Renal cortical epithelial cell (primary cell): ENCODE measurements around the gene ZBTB21. TPM values are rescaled to one million over a fixed set of nuclear protein-coding genes. Genes with fewer than 3 reads are reported as not detected.
A peak's percentile ranks its signal among the peaks of the same experiment; 100 is the strongest.

Experiments
- DNase-seq: peaks from one replicate; pipeline ENCODE4 v3.0.0-alpha.2; 2011; ENCODE audit warnings: low read depth
- total RNA-seq: library from RNA; depleted of rRNA; stranded (reverse); fragments of >200 nt; gene quantifications from 2 replicates; pipeline ENCODE4 v1.2.3, GENCODE V29; 2014

The ZBTB21 gene
- 4.5 and 9.0 TPM in 2 replicates for total RNA-seq

DNA sequence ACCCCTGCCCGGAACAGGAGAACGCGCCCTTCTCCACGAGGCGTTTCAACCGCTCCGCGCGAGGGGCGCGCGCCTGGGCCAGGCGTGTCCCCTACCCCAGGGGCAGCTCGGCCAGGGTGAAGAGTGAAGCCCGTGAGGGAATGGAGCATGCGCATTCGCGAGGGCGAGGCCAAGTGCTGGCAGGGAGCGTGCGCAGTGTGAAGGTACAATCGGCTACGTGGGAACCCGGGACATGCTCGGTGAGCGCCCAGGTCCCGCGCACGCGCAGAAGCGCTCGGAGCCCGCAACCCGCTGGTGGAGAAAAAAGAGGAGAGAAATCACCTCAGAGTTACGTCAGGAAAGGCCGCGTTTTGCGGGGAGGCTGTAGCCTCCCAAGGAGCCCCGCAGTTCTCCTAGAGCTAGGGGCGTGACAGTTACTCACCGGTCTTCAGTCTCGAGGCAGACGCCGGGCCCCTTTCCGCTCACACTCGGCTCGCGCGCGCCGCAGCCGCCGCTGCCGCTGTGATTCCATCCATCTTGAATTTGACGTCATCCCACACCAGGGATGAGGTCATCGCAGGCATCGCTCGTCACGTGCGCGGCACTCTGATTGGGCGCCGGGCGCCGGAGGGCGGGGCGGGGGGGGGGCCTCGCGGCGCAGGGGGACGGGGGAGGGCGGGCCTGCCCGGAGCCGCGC is at the start of gene ZBTB21:
Gene ZBTB21, minus strand, starts transcription at position 530 of the 676 bp plus-strand sequence. CDS start 16,265 bp downstream, outside the sequence.
- DNase-seq, result peak; percentile 94

DNA sequence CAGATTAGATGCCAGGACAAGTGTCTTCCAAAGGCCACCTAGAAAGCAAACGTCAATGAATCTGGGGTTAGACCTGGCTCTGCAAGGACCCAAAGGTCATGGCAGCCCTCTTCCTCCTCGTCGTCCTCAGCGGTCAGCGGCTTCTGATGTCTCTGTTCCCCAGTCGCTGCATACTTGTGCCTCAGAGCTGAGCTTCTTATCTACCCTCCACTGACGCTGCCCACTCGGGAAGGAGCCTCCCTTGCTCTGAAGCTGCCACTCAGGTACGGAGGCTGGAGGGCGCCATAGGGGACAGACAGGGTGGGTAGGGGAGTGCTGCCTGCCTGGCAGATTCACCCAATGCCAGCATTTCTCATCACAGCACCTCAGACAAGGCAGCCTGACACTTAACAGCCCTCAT is 49.6 kb upstream of the ZBTB21 start:
- no peak for DNase-seq

DNA sequence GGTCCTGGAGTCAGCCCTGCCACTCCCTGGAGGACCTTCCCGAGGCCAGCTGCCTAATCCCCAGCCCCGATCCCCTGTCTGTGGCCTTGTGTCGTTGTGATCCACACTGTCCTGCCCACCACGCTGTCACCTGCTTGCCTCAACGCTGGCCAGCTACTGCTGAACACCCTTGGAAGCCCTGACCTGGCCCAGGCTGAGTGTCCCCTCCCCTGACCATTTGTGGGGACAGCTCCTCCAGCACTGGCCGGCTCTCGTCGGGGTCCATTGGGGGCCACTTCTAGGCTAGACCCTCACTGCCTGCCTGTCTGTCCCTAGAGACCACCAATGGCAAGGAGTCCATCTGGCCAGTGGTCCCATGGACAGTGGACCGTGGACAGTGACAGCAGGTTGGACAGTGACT is 49.0 kb upstream of the ZBTB21 start:
- DNase-seq, result no peak

DNA sequence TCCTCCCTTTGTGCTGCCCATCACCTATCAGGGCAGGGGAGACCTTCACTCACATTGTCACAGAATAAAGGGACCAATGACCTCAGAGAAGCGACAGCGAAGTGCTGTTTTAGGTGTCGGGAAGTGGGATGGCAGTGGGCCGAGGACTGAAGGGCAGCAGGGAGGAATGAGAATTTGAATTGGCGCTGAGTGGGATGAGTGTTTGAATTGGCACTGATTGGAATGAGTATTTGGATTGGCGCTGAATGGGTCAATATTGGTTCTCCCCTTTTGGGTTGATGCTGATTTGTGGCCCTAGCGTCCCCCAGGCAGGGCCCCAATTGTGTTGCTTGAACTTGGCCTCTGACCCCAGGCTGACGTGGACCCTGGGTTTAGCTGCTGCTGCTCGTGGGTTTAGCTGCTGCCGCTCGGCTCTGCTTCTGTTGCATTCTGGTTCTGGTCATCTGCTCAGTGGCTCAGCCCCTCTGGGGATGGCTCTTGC is 48.5 kb upstream of the ZBTB21 start:
- no peak for DNase-seq

DNA sequence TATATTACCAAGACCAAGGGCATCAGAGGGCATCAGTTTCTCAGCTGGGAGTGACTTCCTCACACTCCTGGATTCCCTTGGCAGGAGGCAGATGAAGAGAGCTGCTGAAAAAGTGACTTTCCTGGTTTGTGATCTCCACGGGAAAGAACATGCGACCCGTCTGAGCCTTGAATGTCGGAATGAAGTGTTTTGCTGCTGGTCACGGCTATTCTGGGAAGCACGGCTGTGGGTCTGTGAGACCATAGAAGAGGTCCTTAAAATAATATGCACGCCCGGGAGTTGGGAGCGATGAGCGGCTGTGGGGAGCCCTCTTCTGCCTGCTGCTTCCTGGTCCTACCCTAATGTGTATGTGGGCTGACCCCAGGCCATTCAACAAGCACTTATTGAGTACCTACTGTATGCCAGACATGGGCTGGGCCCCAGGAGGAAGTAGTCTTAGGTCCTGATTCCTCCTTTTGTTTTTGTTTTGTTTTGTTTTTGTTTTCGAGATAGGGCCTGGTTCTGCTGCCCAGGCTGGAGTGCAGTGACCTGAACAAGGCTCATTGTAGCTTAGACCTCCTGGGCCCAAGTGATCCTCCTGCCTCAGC is 47.8 kb upstream of the ZBTB21 start:
- DNase-seq, result no peak

DNA sequence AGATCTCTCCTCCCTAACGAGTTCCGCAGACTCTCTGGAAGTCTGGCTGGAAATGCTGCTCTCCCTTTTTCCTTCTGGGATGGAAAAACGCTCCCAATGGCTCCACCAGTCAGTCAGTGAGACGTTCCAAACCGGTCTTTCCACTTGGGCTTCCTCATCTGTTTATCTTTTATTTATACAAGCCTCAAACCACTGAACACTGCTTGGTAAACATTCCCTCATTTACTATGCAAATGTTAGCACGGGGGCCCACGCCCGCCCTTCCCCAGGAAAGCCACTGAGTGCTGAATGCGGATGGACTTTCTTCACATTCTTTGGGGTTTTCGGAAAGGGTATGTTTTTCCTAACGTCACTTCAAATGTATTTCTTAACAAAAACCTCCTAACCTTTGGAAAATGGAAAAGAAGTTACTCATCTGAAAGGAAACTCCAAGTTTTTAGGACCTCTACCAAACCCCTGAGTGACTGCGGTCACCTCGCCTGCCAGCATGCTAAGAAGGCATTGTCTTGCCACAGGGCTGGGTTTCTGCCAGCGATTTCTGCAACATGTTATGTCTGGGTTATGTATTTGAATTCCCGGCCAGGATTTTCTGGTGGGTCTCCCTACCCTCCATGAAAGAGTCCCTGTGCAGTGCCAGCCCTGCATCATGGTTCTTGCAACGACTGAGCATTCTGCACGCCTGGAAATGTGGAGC is 47.0 kb upstream of the ZBTB21 start:
- DNase-seq, result peak; percentile 44

DNA sequence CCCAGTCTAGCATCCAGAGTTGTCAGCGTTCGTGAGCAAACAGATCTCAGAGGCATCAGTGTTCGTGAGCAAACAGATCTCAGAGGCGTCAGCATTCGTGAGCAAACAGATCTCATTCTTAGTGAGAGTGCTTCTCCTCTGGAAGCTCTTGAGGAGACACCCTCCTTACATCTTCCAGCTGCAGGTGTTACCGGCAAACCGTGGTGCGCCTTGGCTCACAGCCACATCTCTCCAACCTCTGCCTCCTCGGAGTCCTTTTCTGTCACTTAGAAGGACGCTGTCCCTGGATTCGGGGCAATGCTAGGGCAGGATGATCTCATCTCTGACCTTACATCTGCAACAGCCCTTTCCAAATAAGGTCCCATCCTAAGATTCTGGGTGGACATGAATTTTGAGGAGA is 46.3 kb upstream of the ZBTB21 start:
- DNase-seq, result no peak

DNA sequence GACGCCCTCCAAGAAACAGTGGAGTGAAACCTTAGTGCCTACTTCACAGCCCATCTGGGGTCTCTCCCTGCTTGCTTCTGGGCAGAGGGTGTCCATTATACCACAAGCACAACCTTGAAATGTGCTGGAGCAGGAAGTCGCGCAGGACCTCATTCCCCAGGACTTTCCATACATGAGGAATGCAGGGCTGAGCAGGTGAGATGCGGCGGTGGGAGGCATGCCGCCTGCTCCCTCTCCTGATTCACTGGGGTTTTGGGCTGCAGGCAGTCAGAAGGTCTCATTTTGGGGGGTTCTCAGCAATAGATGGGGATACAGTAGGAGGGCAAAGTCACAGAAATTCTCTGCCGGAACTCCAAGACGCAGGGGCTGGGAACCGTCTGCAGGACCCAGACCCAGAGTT is 45.3 kb upstream of the ZBTB21 start:
- no peak for DNase-seq

DNA sequence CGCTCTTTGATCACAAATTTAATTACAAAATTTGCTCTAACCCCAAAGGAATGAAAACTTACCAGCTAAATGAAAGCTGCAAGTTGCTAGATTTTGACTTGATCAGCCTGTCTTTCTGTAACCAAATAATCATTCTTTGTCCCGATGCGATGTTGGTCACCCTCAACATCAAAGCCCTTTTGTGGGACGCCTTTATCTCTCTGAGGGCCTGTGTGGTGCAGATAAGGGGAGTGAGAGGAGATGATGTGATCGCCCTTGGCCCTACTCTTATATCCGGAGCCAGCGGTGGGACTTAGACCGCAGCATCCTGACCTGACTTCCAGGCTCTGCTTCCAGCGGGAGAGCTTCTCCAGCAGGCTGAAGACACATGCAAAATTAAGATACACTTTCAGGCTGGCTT is 41.6 kb upstream of the ZBTB21 start:
- DNase-seq, result no peak

DNA sequence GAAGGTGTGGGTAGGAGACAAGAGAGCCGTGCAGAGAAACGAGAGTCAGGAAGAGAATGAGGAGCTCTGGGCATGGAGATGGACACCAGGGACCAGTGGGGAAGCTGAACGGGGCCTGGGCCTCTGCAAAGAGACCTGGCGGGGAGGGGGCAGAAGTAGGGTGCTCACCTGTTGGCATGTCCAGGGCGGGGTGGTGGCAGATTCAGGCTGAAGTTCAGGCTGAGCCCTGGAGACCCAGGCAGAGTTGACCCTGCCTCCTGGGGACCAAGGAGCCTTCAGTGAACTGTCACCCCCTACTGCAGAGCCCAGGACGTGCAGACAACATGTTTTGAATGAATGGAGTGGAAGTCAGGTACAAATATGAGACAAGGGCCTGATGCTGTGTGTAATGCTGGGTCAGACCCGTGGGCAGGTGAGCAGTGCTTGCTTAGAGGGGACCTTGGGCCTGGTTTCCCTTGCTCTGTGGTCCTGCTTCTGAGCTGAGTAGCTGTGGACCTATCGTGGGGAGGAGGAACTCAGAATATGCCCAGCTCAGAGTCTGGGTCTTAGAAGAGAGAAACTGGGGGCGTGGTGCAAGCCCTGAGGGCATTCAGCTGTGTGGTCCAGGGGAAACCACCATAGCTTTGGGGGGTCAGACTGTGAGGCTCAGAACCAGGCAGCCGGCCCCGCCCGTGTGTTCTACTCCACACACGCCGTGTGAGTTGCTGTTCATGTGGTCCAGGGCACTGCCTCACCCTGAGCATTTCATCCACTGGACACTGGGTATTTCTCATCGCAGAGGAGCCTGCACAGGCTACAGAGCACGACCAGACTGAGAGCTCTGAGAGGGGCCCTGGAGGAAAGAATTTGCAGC is 39.6 kb upstream of the ZBTB21 start:
- DNase-seq, result no peak

DNA sequence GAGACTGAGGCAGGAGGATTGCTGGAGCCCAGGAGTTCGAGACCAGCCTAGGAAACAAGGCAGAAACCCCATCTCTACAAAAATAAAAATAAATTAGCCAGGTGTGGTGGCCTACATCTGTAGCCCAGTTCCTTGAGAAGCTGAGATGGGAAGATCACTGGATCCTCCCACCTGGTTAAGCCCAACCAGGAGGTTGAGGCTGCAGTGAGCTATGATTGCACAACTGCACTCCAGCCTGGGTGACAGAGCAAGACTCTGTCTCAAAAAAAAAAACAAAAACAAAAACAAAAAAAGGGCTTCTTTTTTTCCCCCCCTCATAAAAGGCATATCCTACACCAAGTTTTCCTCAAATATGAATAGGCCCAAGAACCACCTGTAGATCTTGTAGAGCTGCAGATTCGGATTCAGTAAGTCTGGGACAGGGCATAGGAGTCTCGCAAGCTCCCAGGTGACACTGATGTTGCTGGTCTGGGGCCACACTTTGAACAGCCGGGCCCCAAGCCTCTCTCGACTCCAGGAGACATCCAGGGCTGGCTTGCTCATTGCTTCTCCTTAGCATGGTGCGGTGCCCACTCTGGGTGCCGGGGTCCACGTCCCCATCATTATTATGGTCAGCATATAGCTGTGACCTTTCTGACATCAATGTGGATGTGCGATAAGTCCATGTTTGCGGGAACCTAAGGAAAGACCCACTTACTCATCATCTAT is 38.9 kb upstream of the ZBTB21 start:
- DNase-seq, result no peak

DNA sequence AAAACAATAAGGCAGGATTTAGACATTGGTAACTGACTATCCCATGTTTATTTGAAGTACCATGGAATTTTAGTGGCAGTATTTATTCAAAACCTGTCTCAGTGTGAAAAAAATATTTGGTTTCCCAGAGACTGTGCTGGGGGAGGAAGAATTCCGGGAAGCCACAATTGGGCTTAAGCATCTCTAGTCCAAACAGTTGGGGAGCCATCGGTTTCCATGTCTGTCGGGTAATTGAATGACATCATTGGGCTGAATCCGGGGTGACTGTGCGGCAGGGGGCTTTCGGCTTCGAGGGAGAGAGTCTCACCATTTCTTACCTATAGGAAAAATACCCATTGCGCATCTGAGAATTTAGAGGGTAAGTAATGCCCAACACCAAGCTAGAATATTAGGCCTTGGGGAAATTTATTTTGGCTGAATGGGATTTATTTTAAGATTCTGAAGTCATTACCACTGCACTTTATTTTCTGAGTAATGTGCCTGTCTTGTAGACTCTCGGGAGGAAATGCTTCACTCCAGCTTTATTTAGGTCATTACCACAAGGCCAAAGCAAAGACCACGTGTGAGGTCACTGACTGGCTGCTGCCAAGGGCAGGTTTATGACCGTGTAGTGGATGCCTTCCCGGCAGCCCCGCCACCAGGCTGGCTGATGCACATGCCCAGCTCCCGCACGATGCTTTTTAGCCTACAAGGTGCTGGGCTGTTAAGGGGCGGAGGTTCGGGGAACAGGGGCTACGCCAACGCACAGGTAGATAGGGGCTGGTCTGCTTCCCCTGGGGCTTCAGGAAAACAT is 37.9 kb upstream of the ZBTB21 start:
- DNase-seq, result peak; percentile 91

DNA sequence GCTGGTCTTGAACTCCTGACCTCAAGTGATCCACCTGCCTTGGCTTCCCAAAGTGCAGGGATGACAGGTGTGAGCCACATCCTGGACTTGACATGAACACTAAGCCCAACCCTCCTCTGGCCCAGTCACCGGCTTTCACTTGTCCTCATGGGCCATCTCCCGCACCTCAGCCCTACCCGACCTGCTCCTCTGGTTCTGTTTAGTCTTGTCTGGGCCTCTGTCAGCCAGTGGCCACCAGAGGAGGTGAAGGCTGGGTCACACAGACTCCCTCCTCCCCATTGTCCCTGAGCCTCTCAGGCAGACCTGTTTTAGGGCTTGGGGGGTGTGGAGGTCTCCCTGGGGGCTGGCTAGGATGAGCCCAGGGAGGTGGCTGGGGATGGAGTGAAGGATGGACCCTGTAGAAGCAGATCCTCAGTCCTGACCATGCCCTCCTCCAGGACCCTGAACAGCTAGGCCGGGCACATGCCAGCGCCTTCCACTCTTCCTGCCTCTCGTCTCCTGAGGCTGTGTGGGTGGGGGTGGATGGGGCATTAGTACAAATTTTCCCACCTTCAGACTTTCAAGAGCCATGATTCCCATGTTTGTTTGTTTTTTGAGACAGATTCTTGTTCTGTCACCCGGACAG is 34.8 kb upstream of the ZBTB21 start:
- no peak for DNase-seq

DNA sequence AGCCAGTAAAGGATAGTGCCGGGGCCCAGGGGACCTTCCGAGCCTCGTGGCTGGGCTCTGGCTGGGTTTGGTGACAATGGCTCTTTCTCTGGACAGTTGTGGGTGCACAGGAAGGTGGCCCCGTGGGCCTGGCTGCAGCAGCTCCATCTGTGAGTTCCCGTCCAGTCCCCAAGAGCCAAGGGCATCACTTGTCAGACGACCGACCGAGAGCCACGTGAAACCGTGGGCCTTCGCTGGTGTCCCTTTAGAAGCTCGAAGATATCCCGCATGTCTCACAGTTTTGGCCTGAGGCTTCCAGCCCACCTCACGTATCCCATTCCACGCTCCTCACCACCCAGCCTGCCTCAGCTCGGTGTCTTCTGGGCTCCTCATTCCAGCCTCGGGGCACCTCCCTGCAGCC is 33.8 kb upstream of the ZBTB21 start:
- DNase-seq, result no peak

DNA sequence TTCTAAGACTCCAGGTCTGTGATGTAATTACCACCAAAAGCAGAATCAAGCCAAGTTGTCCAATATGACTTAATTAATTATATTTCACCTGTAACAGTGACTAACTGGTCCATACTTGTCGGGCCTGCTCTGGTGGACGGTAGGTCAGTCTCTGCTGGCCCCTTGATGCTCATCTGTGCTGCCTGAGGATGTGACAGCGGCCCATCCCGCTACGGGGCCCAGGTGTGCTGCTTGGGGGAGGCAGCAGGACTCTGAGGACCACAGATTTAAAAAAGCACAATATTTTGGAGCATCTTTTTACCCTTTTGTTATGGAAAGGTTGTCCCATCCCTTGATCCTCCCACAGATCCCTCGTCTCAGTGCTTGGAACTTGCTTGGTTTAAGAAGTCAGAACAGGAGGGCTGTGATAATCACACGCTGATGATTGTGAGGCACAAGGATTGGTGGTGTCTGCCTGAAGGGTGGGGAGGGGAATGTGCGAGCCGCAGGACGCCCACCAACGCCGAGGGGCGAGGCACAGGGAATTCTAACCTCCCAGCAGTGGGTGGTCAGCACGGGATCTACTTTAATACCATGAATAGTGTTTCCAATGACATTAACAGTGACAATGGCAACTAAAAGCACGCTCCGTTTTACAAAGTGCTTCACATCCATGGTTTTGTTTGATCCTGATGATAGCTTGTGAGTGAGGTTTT is 33.2 kb upstream of the ZBTB21 start:
- DNase-seq, result no peak

DNA sequence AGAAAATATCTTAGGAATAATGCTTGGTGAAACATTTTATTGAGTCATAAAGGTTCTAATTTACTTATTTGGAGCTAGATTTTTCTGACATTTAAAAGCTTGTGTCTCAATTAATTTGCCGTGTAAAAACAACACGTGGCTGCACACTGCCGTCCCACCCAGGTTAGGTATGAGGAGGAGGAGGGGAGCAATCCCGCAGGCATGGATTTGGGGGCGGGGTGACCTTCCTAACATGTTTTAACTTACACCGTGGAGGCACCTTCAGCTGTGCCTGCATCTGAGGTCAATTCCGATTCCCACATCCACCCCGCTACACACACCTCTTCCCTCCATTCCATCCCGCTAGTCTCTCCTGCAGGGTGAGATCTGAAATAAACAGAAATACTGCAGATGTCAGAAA is 32.5 kb upstream of the ZBTB21 start:
- DNase-seq, result no peak

DNA sequence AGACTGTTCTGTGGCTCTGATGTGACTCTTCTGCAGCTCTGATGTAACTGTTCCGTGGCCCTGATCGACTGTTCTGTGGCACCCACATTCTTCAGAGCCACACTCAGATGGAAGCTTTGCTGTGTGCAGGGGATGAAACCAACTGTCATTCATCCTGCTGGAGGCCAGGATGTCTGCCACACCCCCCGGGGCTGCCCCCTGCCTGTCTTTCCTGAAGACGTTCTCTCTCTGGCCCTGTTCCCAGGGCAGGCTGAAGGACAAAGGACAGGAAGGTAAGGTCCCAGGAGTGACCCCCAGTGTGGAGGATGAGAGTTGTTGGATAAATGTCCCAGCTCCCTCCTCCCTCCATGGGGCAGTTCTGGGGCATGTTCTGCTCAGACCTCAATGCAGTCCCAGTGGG is 31.6 kb upstream of the ZBTB21 start:
- no peak for DNase-seq

DNA sequence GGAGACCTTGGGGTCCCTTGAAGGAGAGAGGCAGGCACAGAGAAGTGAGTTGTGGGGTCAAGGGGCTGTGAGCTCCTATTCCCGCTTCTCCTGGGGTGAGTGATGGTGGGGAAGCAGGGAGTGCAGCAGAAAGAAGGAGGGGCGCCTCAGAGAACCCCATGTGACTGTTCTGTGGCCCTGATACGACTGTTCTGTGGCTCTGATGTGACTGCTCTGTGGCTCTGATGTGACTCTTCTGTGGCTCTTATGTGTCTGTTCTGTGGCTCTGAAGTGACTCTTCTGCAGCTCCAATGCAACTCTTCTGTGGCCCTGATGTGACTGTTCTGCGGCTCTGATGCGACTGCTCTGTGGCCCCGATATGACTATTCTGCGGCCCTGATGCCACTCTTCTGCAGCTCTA is 31.1 kb upstream of the ZBTB21 start:
- DNase-seq, result no peak

DNA sequence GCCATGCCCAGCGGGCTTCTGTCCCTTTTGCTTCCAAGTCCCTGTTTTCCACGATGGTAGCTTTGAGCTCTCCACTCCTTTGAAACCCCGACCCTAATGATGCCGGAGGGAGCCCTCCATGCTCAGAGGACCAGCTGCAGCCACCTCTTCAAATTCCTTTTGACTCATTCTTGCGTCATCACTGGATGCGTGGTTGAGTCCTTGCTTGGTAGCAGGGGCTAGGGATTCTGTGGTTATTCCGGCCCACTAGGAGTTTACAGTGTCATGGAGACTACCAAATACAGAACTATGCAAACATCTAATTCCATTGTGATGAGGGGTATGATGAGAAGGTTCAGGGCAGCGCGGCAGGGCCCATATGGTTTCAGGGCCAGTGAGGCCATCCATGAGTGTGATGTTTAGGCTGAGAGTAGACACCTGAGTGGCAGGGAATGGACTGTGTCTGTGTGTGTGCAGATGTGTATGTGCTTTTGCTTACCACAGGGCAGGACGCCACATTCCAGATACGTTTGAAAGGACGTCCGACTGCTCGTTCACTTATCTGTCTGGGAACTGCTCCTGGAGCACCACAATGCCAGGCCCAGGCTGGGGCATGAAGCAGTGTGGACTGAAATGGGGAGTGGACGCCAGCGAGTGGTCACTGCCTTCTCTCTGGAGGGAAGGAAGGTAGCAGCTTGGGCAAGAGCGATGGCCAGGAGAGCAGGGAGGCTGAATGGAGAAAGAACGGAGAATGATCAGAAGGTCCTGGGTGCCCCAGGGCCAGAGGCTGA is 30.4 kb upstream of the ZBTB21 start:
- peak; percentile 99 for DNase-seq
